ENCODE results near the gene UMODL1.

The UMODL1 gene

GRCh38 chr21:42132183-42132582 is 61.1 kb downstream of the UMODL1 start:
- DNase-seq (ENCODE audit: low spot score), result no peak
- no peak for TF ChIP-seq CTCF (IDR thresholded peaks at IDR 0.05; ENCODE audit: extremely low read depth, missing control alignments)

GRCh38 chr21:42133131-42133530 is 62.0 kb downstream of the UMODL1 start:
- DNase-seq (ENCODE audit: low spot score), result no peak
- TF ChIP-seq CTCF (IDR thresholded peaks at IDR 0.05; ENCODE audit: extremely low read depth, missing control alignments), result no peak

GRCh38 chr21:42135386-42136052 is 64.4 kb downstream of the UMODL1 start:
- TF ChIP-seq CTCF (IDR thresholded peaks at IDR 0.05; ENCODE audit: extremely low read depth, missing control alignments), result no peak
- DNase-seq (ENCODE audit: low spot score), result no peak

GRCh38 chr21:42137191-42137904 is 66.2 kb downstream of the UMODL1 start:
- DNase-seq (ENCODE audit: low spot score), result no peak
- TF ChIP-seq CTCF (IDR thresholded peaks at IDR 0.05; ENCODE audit: extremely low read depth, missing control alignments), result no peak

GRCh38 chr21:42140196-42140934 is 69.2 kb downstream of the UMODL1 start:
- TF ChIP-seq CTCF (IDR thresholded peaks at IDR 0.05; ENCODE audit: extremely low read depth, missing control alignments), result no peak
- no peak for DNase-seq (ENCODE audit: low spot score)

- no peak for DNase-seq (ENCODE audit: low spot score)
- TF ChIP-seq CTCF (IDR thresholded peaks at IDR 0.05; ENCODE audit: extremely low read depth, missing control alignments), result no peak
Measured at GRCh38 chr21:42141643-42142042, 70.5 kb downstream of the UMODL1 start.

GRCh38 chr21:42142141-42142540 is 71.0 kb downstream of the UMODL1 start:
- DNase-seq (ENCODE audit: low spot score), result no peak
- no peak for TF ChIP-seq CTCF (IDR thresholded peaks at IDR 0.05; ENCODE audit: extremely low read depth, missing control alignments)
